ENCODE results near the gene NLK. TPM values are rescaled to one million over a fixed set of nuclear protein-coding genes. Genes with fewer than 3 reads are reported as not detected.
"Not testable (repeated sequence)": the region's sequence is repeated elsewhere in the genome, so short reads cannot be mapped to it uniquely, and the experiment has no call there.

NLK gene
- total RNA-seq, 2 experiments from 2014 or later, result 12.9 TPM

- POLR2A ChIA-PET, result no interaction called here
- CTCF ChIA-PET, result interaction anchor here (0.7 kb wide), 1 partner anchor 25 kb away, joined by 3 read pairs; no protein-coding TSS in a partner anchor
These were observed 177.3 kb downstream of the NLK start for GRCh38 chr17:28219771-28220170.

- CTCF ChIA-PET, result interaction anchor here (0.6 to 1.1 kb wide), 2 partner anchors 30 to 318 kb away, joined by 3 to 4 read pairs; no protein-coding TSS in a partner anchor
- POLR2A ChIA-PET, result no interaction called here
These were observed 179.4 kb downstream of the NLK start for GRCh38 chr17:28221751-28222414.

GRCh38 chr17:28225271-28225670 is 182.8 kb downstream of the NLK start:
- ChIA-PET CTCF (no interaction called here), POLR2A (no interaction called here)

GRCh38 chr17:28225867-28226266 is 183.4 kb downstream of the NLK start:
- ChIA-PET CTCF (no interaction called here), POLR2A (no interaction called here)

GRCh38 chr17:28226563-28227315 is 184.3 kb downstream of the NLK start:
- POLR2A ChIA-PET, result interaction anchor here (0.6 kb wide), 1 partner anchor 218 kb away, joined by 6 read pairs; no protein-coding TSS in a partner anchor
- CTCF ChIA-PET, result no interaction called here

- CTCF ChIA-PET, result no interaction called here
These were observed 185.0 kb downstream of the NLK start for GRCh38 chr17:28227316-28228108.

GRCh38 chr17:28228109-28228840 is 185.8 kb downstream of the NLK start:
- CTCF ChIA-PET, result no interaction called here
- POLR2A ChIA-PET, result no interaction called here

More at GRCh38 chr17:28227316-28228108, 185.0 kb downstream of the NLK start:
- POLR2A ChIA-PET, result interaction anchor here (0.6 kb wide), 1 partner anchor 218 kb away, joined by 6 read pairs; no protein-coding TSS in a partner anchor

GRCh38 chr17:28228986-28229729 is 186.7 kb downstream of the NLK start:
- POLR2A ChIA-PET, result no interaction called here
- CTCF ChIA-PET, result no interaction called here

- POLR2A ChIA-PET, result no interaction called here
These were observed 187.5 kb downstream of the NLK start for GRCh38 chr17:28230011-28230410.

GRCh38 chr17:28230607-28231006 is 188.1 kb downstream of the NLK start:
- POLR2A ChIA-PET, result not testable (repeated sequence)
- CTCF ChIA-PET, result interaction anchor here (1.6 kb wide), 1 partner anchor 21 kb away, joined by 5 read pairs; no protein-coding TSS in a partner anchor

More at GRCh38 chr17:28230011-28230410, 187.5 kb downstream of the NLK start:
- CTCF ChIA-PET, result no interaction called here

GRCh38 chr17:28231624-28232023 is 189.1 kb downstream of the NLK start:
- POLR2A ChIA-PET, result not testable (repeated sequence)
- CTCF ChIA-PET, result interaction anchor here (1.6 kb wide), 1 partner anchor 20 kb away, joined by 5 read pairs; no protein-coding TSS in a partner anchor

- CTCF ChIA-PET, result interaction anchor here (1.6 kb wide), 1 partner anchor 18 kb away, joined by 5 read pairs; no protein-coding TSS in a partner anchor
- POLR2A ChIA-PET, result not testable (repeated sequence)
These were observed 190.7 kb downstream of the NLK start for GRCh38 chr17:28232966-28233870.

- POLR2A ChIA-PET, result not testable (repeated sequence)
- CTCF ChIA-PET, result interaction anchor here (1.6 kb wide), 1 partner anchor 17 kb away, joined by 5 read pairs; no protein-coding TSS in a partner anchor
These were observed 191.7 kb downstream of the NLK start for GRCh38 chr17:28233872-28234856.

GRCh38 chr17:28235066-28235700 is 192.7 kb downstream of the NLK start:
- POLR2A ChIA-PET, CTCF ChIA-PET: not testable (repeated sequence)

GRCh38 chr17:28236033-28236653 is 193.7 kb downstream of the NLK start:
- POLR2A ChIA-PET, CTCF ChIA-PET: not testable (repeated sequence)

Measured in activated CD8-positive, alpha-beta memory T cell treated with anti-CD3 and anti-CD28 coated beads for 36 hours (primary cell).